ENCODE measurements around the gene PRRT1B. TPM values are rescaled to one million over a fixed set of nuclear protein-coding genes. Genes with fewer than 3 reads are reported as not detected.

PRRT1B gene
- total and polyA plus RNA-seq, 9 of the 15 experiments (the other 6 are each of a cell fraction or from before 2014, with no cell fraction given), result not detected

DNA sequence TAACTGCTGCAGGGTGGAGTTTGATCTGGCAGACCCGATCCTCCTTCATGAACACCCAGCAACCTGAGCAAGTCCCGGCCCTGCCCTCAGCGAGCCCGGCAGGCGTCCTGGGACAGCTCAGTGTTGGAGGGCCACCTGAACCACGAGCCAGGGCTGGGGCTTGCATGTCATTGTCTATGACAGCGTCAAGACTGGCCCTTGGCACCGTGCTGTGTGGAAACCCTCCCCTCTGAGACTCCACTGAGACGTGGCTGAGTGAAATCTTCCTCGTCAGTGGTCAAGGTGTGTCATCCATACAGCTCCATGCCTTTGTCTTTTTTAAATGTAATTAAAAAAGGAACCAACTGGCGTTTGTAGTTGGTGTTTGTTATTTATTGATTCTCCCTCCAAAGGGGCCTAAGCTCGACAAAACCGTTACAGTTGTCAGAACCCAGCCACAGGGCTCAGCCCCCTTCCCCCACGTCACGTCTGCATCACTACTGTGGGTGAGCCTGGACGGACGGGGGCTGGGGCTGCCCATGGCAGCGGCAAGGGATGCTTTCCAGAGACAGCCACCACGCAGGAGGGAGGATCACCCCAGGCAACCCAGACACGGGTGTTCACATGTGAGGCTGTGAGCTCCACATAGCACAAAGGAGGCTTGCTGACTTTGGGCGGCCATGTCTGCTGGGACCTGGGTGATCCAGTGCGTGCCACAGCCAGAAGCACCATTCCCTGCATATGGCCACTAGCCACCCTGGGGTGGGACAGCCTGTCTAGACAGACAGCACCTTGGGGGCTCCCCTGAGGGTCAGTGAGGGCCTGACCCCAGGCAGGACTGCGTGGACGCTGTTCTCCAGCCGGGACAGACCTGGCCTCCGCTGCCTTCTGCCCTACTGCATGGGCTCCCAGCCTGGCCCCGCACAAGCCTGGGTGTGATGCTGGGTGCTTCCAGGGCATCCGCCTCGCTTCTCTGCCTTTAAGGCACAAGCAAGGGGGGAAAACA is 21.6 kb upstream of the PRRT1B start:
- ChIA-PET CTCF (ENCODE audit: low intra/inter-chr PET ratio) (no interaction called here), POLR2A (interaction anchor here (0.6 kb wide), 4 partner anchors 111 to 417 kb away, joined by 3 to 4 read pairs (median 3); no protein-coding TSS in a partner anchor)
- intact Hi-C loops (cut with micrococcal nuclease) (no loop called here), in situ Hi-C loops (cut with MboI) (no loop called here)
- no peaks in the 10 kb centered on the region; the same call in 1 of the 2 replicates for H4K20me1 ChIP-seq (replicated peaks; ENCODE audit: control insufficient read depth, insufficient read depth, low read length)
- no peaks in the 10 kb centered on the region for H3K9me3 ChIP-seq (replicated peaks; ENCODE audit: control insufficient read depth, insufficient read depth, low read depth, low read length)
- H3K9me1 ChIP-seq (ENCODE audit: control insufficient read depth, insufficient read depth, low read length), result no peaks in the 10 kb centered on the region
- no peak overlapping the region for H3K4me3 ChIP-seq
- TF ChIP-seq, protein P1, sequence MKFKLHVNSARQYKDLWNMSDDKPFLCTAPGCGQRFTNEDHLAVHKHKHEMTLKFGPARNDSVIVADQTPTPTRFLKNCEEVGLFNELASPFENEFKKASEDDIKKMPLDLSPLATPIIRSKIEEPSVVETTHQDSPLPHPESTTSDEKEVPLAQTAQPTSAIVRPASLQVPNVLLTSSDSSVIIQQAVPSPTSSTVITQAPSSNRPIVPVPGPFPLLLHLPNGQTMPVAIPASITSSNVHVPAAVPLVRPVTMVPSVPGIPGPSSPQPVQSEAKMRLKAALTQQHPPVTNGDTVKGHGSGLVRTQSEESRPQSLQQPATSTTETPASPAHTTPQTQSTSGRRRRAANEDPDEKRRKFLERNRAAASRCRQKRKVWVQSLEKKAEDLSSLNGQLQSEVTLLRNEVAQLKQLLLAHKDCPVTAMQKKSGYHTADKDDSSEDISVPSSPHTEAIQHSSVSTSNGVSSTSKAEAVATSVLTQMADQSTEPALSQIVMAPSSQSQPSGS (CRISPR knock-in tag; IDR thresholded peaks at IDR 0.05), result no peak
- TF ChIP-seq NR2C1 (IDR thresholded peaks at IDR 0.05), result no peak
- no peak for TF ChIP-seq NR2C1 (tag; IDR thresholded peaks at IDR 0.05)
- TF ChIP-seq ESRRB (CRISPR knock-in tag; IDR thresholded peaks at IDR 0.05; ENCODE audit: borderline replicate concordance), result no peak
- peak; percentile 44; the same call in 1 of the 2 replicates for TF ChIP-seq SUPT5H (IDR thresholded peaks at IDR 0.05)
- no peak for TF ChIP-seq ZNF282 (CRISPR knock-in tag; IDR thresholded peaks at IDR 0.05)
- 0 out of 2 replicates have a peak, but pooled peaks have one; percentile 27 for TF ChIP-seq POLR2AphosphoS2 (IDR thresholded peaks at IDR 0.05; ENCODE audit: low read length)
- TF ChIP-seq FOXJ3 (CRISPR knock-in tag; IDR thresholded peaks at IDR 0.05), result no peak
- peak; percentile 49; the same call in 1 of the 2 replicates for TF ChIP-seq POLR2A (conservative IDR thresholded peaks at IDR 0.05)
- TF ChIP-seq ZNF165 (CRISPR knock-in tag; IDR thresholded peaks at IDR 0.05; ENCODE audit: borderline replicate concordance), result no peak
- no peak for TF ChIP-seq FOXK2 (conservative IDR thresholded peaks at IDR 0.05 in 1 of 2, IDR thresholded peaks at IDR 0.05 in 1 of 2; ENCODE audit: low read depth in 2 of 2)
- TF ChIP-seq POLR2G (IDR thresholded peaks at IDR 0.05; ENCODE audit: low read depth, low read length), result peak; percentile 62
- no peak for TF ChIP-seq MTA1 (IDR thresholded peaks at IDR 0.05; ENCODE audit: borderline replicate concordance)
- TF ChIP-seq, protein P2, sequence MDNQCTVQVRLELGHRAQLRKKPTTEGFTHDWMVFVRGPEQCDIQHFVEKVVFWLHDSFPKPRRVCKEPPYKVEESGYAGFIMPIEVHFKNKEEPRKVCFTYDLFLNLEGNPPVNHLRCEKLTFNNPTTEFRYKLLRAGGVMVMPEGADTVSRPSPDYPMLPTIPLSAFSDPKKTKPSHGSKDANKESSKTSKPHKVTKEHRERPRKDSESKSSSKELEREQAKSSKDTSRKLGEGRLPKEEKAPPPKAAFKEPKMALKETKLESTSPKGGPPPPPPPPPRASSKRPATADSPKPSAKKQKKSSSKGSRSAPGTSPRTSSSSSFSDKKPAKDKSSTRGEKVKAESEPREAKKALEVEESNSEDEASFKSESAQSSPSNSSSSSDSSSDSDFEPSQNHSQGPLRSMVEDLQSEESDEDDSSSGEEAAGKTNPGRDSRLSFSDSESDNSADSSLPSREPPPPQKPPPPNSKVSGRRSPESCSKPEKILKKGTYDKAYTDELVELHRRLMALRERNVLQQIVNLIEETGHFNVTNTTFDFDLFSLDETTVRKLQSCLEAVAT (IDR thresholded peaks at IDR 0.05), result no peak
- TF ChIP-seq ILK (tag; IDR thresholded peaks at IDR 0.05; ENCODE audit: borderline replicate concordance, low read depth), result no peak
- TF ChIP-seq NFXL1 (CRISPR knock-in tag; IDR thresholded peaks at IDR 0.05), result no peak
- H3K9ac ChIP-seq (ENCODE audit: insufficient read depth in 1 of 2, low read depth in 2 of 2, low read length in 2 of 2), result peak overlapping the region in 1 of 2 experiments; percentile 48; a peak in 1 of 4 replicates
- no TSS peak for BruUV-seq (replicated peaks)
- peaks cover 0 to 18% of the 10 kb centered on the region in 2 experiments; a peak in 1 of 5 replicates for H3K4me1 ChIP-seq (replicated peaks in 1 of 2; ENCODE audit: control insufficient read depth in 2 of 2, insufficient read depth in 2 of 2, low read length in 2 of 2)
- H3K79me2 ChIP-seq (ENCODE audit: control insufficient read depth, insufficient read depth, low read length), result no peaks in the 10 kb centered on the region
- peaks cover 93% of the 10 kb centered on the region; the same call in 2 of the 3 replicates for H3K36me3 ChIP-seq (ENCODE audit: control insufficient read depth, insufficient read depth, low read length)
- no peak for FAIRE-seq
- no peak overlapping the region for H3K4me2 ChIP-seq (ENCODE audit: insufficient read depth, low read length)
- WGBS (ENCODE audit: insufficient coverage, low coverage, missing lambda C conversion rate), result 83% methylated on average over 26 of the region's 29 CpGs
- no peak overlapping the region for H3K27ac ChIP-seq (ENCODE audit: extremely low read depth, low read depth, low read length)
- no peaks in the 10 kb centered on the region for H3K27me3 ChIP-seq (ENCODE audit: control insufficient read depth in 2 of 2, insufficient read depth in 2 of 2, low read length in 2 of 2)
- H2AFZ ChIP-seq (ENCODE audit: low read depth, low read length), result no peak overlapping the region
- peak; percentile 45 for ATAC-seq
- DNase-seq (ENCODE audit: extremely low read depth in 1 of 4, low spot score in 3 of 4), result no peak
